ENCODE measurements around the gene RPS6KC1. TPM values are rescaled to one million over a fixed set of nuclear protein-coding genes. Genes with fewer than 3 reads are reported as not detected.

The RPS6KC1 gene
- total and polyA plus RNA-seq, 9 of the 15 experiments (the other 6 are each of a cell fraction or from before 2014, with no cell fraction given): 4.3 to 34.6 (median 20.9) TPM

DNA sequence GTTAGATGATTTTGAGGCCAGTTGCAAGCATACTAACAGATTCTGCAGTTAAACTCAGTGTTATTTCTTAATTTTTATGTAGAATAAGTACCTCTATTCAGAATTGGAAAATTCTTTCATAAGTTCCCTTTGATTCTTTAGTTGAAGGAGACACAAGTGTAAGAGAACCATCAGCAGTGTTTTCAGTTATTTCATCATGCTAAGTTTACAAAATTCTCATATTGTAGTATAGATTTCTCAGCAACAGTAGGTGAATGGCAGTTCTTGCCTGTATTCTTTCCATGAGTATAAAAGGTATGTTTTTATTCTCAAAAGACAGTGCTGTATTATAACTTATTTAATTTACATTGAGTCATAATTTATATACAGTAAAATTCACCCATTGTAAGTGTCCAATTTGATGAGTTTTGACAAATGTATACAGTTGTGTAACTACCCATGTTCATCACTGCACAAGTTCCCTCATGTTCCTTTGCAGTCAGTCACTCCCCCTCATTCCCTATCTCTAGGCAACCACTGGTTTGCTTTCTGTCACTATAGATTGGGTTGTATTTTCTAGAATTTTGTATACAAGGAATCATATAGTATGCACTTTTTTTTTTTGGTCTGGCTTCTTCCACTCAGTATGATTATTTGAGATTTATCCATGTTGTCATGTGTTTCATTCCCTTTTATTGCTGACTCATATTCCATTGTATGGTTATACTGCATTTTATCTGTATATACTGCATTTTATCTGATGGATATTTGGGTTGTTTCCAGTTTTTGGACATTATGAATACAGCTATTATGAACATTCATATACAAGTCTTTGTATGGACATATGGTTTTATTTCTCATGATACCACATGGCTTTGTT, 3.9 kb downstream of the RPS6KC1 start (continued):
- TF ChIP-seq TCF3 (CRISPR knock-in tag; IDR thresholded peaks at IDR 0.05) (peak; percentile 64), ARNT (IDR thresholded peaks at IDR 0.05) (peak; percentile 31 to 88; a peak in 1 of 4 replicates), BMI1 (IDR thresholded peaks at IDR 0.05; ENCODE audit: low read length) (peak; percentile 67), MXI1 (IDR thresholded peaks at IDR 0.05; ENCODE audit: low read depth, low read length) (peak; percentile 93), FOSL1 (tag; conservative IDR thresholded peaks at IDR 0.05) (peak; percentile 45; the same call in 1 of the 2 replicates), L3MBTL2 (IDR thresholded peaks at IDR 0.05) (peak; percentile 12; the same call in 1 of the 2 replicates), MAFK (IDR thresholded peaks at IDR 0.05; ENCODE audit: low read length) (peak; percentile 76; the same call in 1 of the 2 replicates), MCM3 (IDR thresholded peaks at IDR 0.05) (no peak), DPF2 (IDR thresholded peaks at IDR 0.05) (peak; percentile 95), HNRNPUL1 (IDR thresholded peaks at IDR 0.05; ENCODE audit: low read length) (no peak)
- TF ChIP-seq, protein P1, sequence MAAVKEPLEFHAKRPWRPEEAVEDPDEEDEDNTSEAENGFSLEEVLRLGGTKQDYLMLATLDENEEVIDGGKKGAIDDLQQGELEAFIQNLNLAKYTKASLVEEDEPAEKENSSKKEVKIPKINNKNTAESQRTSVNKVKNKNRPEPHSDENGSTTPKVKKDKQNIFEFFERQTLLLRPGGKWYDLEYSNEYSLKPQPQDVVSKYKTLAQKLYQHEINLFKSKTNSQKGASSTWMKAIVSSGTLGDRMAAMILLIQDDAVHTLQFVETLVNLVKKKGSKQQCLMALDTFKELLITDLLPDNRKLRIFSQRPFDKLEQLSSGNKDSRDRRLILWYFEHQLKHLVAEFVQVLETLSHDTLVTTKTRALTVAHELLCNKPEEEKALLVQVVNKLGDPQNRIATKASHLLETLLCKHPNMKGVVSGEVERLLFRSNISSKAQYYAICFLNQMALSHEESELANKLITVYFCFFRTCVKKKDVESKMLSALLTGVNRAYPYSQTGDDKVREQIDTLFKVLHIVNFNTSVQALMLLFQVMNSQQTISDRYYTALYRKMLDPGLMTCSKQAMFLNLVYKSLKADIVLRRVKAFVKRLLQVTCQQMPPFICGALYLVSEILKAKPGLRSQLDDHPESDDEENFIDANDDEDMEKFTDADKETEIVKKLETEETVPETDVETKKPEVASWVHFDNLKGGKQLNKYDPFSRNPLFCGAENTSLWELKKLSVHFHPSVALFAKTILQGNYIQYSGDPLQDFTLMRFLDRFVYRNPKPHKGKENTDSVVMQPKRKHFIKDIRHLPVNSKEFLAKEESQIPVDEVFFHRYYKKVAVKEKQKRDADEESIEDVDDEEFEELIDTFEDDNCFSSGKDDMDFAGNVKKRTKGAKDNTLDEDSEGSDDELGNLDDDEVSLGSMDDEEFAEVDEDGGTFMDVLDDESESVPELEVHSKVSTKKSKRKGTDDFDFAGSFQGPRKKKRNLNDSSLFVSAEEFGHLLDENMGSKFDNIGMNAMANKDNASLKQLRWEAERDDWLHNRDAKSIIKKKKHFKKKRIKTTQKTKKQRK (IDR thresholded peaks at IDR 0.05; ENCODE audit: borderline replicate concordance, low read depth, low read length): no peak
- TF ChIP-seq, protein P2, sequence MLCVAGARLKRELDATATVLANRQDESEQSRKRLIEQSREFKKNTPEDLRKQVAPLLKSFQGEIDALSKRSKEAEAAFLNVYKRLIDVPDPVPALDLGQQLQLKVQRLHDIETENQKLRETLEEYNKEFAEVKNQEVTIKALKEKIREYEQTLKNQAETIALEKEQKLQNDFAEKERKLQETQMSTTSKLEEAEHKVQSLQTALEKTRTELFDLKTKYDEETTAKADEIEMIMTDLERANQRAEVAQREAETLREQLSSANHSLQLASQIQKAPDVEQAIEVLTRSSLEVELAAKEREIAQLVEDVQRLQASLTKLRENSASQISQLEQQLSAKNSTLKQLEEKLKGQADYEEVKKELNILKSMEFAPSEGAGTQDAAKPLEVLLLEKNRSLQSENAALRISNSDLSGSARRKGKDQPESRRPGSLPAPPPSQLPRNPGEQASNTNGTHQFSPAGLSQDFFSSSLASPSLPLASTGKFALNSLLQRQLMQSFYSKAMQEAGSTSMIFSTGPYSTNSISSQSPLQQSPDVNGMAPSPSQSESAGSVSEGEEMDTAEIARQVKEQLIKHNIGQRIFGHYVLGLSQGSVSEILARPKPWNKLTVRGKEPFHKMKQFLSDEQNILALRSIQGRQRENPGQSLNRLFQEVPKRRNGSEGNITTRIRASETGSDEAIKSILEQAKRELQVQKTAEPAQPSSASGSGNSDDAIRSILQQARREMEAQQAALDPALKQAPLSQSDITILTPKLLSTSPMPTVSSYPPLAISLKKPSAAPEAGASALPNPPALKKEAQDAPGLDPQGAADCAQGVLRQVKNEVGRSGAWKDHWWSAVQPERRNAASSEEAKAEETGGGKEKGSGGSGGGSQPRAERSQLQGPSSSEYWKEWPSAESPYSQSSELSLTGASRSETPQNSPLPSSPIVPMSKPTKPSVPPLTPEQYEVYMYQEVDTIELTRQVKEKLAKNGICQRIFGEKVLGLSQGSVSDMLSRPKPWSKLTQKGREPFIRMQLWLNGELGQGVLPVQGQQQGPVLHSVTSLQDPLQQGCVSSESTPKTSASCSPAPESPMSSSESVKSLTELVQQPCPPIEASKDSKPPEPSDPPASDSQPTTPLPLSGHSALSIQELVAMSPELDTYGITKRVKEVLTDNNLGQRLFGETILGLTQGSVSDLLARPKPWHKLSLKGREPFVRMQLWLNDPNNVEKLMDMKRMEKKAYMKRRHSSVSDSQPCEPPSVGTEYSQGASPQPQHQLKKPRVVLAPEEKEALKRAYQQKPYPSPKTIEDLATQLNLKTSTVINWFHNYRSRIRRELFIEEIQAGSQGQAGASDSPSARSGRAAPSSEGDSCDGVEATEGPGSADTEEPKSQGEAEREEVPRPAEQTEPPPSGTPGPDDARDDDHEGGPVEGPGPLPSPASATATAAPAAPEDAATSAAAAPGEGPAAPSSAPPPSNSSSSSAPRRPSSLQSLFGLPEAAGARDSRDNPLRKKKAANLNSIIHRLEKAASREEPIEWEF (CRISPR knock-in tag; IDR thresholded peaks at IDR 0.05): 0 out of 2 replicates have a peak, but pooled peaks have one; percentile 38
- TF ChIP-seq, protein P3, sequence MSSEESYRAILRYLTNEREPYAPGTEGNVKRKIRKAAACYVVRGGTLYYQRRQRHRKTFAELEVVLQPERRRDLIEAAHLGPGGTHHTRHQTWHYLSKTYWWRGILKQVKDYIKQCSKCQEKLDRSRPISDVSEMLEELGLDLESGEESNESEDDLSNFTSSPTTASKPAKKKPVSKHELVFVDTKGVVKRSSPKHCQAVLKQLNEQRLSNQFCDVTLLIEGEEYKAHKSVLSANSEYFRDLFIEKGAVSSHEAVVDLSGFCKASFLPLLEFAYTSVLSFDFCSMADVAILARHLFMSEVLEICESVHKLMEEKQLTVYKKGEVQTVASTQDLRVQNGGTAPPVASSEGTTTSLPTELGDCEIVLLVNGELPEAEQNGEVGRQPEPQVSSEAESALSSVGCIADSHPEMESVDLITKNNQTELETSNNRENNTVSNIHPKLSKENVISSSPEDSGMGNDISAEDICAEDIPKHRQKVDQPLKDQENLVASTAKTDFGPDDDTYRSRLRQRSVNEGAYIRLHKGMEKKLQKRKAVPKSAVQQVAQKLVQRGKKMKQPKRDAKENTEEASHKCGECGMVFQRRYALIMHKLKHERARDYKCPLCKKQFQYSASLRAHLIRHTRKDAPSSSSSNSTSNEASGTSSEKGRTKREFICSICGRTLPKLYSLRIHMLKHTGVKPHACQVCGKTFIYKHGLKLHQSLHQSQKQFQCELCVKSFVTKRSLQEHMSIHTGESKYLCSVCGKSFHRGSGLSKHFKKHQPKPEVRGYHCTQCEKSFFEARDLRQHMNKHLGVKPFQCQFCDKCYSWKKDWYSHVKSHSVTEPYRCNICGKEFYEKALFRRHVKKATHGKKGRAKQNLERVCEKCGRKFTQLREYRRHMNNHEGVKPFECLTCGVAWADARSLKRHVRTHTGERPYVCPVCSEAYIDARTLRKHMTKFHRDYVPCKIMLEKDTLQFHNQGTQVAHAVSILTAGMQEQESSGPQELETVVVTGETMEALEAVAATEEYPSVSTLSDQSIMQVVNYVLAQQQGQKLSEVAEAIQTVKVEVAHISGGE (CRISPR knock-in tag; IDR thresholded peaks at IDR 0.05): peak in 1 of 3 experiments; percentile 25; a peak in 1 of 6 replicates

All from K562 (cell line).